ENCODE results near the gene EAF2.

DNA sequence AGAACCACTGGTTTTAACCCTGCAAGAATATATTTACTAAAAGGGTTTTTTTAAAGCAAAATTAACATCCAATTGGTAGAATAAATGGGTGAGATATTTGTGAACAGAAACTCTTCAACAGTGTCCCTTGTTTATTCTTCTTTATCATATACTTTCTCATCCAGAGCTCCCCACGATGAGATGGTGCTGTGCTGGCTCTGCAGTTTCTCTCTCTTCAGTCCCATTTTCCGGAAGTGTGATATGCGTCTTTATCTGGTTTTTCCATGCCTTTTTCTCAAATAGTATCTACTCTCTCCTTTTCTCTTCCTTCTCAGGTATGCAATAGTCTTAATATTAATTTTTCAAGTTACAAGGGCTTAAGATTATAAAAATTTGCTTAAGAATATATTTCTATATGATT is 1.5 kb downstream of the EAF2 start:
- TF ChIP-seq CTCF (IDR thresholded peaks at IDR 0.05) (no peak), POLR2A (IDR thresholded peaks at IDR 0.05) (no peak)
